ENCODE data around the gene AQP1.

The AQP1 gene

DNA sequence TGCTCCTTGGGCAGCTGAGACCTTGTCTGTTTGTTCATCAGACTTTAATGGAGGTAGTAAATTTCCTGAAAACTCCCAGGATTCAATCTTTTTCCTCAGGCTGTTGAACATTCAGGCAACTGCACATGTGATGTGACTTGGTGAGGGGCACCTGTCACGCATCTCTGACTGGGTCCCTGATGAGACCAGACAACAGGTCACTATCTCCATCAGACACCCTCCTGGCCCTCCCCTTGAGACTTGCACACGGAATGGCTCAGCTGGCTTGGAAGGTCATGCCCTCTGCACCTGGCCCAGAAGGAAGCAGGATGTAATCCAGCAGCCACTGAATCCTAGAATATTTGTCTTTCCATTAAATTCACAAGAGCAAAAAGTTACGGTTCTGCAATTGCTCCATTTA lies 15.9 kb downstream of the AQP1 start:
- Mint-ChIP-seq H3K4me1 (peaks cover 29% of the 10 kb centered on the region), H3K4me3 (no peak overlapping the region), H3K36me3 (ENCODE audit: low read depth) (no peaks in the 10 kb centered on the region), H3K27ac (no peak overlapping the region), H3K9me3 (peaks cover 3% of the 10 kb centered on the region), H3K27me3 (ENCODE audit: low read depth) (peaks cover 3% of the 10 kb centered on the region)
- TF ChIP-seq, protein P1, sequence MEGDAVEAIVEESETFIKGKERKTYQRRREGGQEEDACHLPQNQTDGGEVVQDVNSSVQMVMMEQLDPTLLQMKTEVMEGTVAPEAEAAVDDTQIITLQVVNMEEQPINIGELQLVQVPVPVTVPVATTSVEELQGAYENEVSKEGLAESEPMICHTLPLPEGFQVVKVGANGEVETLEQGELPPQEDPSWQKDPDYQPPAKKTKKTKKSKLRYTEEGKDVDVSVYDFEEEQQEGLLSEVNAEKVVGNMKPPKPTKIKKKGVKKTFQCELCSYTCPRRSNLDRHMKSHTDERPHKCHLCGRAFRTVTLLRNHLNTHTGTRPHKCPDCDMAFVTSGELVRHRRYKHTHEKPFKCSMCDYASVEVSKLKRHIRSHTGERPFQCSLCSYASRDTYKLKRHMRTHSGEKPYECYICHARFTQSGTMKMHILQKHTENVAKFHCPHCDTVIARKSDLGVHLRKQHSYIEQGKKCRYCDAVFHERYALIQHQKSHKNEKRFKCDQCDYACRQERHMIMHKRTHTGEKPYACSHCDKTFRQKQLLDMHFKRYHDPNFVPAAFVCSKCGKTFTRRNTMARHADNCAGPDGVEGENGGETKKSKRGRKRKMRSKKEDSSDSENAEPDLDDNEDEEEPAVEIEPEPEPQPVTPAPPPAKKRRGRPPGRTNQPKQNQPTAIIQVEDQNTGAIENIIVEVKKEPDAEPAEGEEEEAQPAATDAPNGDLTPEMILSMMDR (IDR thresholded peaks at IDR 0.05; ENCODE audit: unreplicated experiment in 3 of 3): no peak

DNA sequence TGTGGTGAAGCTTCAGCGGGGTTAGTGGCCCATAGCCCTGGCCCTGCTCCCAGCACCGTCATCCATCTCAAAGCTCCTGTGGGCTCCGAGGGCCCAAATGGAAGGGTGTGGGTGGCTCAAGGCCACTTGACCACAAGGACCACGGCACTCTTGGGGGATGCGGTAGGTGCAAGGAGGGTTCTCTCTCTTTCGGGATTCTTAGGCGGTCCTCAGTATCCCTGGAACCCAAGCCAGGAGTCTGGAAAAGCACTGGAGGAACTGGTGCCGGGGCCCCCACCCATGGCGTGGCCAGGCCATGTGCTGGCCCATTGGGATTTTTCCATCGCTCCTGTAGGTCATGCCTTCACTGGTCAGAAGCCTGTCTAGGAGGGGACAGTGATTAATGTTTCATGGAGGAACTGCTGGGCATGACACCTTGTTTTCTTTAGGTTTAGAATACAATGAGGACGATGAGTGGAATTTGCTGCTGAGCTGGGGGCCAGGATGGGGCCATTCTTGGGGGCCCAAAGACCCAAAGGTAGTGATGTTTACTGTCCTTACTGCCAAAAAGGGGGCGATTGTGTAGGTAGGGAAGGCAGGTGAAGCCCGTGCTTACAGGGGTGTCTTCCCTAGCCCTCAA lies 16.7 kb downstream of the AQP1 start:
- H3K36me3 Mint-ChIP-seq (ENCODE audit: low read depth): no peaks in the 10 kb centered on the region
- H3K4me1 Mint-ChIP-seq: peaks cover 30% of the 10 kb centered on the region
- H3K4me3 Mint-ChIP-seq: no peak overlapping the region
- no peak overlapping the region for H3K27ac Mint-ChIP-seq
- TF ChIP-seq, protein P1 (IDR thresholded peaks at IDR 0.05; ENCODE audit: unreplicated experiment in 3 of 3): no peak
- peaks cover 3% of the 10 kb centered on the region for H3K9me3 Mint-ChIP-seq
- H3K27me3 Mint-ChIP-seq (ENCODE audit: low read depth): peaks cover 3% of the 10 kb centered on the region

DNA sequence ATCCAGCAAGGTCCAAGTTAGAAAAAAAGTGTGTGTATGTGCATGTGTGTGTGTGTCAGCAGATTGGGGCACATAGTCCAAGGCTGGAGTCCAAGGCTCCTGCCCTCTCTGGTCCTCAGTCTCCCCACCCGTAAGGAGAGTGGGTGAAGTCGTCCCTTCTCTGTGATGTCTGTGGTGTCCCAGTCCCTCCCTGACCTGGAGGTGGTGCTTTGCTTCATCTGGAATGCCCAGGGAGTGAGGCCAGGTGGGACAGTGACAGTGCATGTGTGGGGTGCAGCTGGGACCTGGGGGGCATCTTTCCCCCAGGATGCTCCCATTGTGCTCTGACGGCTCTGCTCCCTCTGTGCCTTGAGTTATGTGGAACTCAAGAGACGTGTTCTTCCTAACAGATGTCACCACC lies 18.0 kb downstream of the AQP1 start:
- H3K36me3 Mint-ChIP-seq (ENCODE audit: low read depth): no peaks in the 10 kb centered on the region
- H3K4me3 Mint-ChIP-seq: no peak overlapping the region
- peaks cover 9% of the 10 kb centered on the region for H3K27me3 Mint-ChIP-seq (ENCODE audit: low read depth)
- peaks cover 3% of the 10 kb centered on the region for H3K9me3 Mint-ChIP-seq
- peak overlapping the region in 1 of 3 experiments; percentile 75 for H3K27ac Mint-ChIP-seq
- peaks cover 36% of the 10 kb centered on the region for H3K4me1 Mint-ChIP-seq
- TF ChIP-seq, protein P1 (IDR thresholded peaks at IDR 0.05; ENCODE audit: unreplicated experiment in 3 of 3): no peak

DNA sequence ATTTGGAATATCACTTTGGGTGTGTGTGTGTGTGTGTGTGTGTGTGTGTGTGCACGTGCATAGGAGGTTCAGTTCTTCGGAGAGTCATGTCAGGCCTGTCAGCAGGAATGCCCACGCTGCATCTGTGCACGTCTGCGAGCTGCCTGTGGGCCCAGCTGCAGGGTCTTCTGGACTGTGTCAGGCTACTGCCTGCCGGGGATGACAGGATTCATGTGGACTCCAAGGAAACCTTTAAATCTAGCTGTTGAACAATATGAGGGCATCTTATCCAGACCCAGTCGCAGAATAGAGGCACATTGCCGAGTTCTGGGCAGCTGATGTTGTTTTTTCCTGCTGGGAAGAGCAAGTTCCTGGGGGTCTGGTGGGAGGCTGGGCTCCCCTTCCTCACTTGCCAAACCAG lies 19.0 kb downstream of the AQP1 start:
- H3K4me3 Mint-ChIP-seq: peak overlapping the region in 1 of 3 experiments; percentile 29
- no peaks in the 10 kb centered on the region for H3K36me3 Mint-ChIP-seq (ENCODE audit: low read depth)
- peaks cover 9% of the 10 kb centered on the region for H3K27me3 Mint-ChIP-seq (ENCODE audit: low read depth)
- TF ChIP-seq, protein P1 (IDR thresholded peaks at IDR 0.05; ENCODE audit: unreplicated experiment in 3 of 3): no peak
- peaks cover 3% of the 10 kb centered on the region for H3K9me3 Mint-ChIP-seq
- peak overlapping the region; percentile 48 to 82 (median 75) for H3K27ac Mint-ChIP-seq
- H3K4me1 Mint-ChIP-seq: peaks cover 36% of the 10 kb centered on the region

DNA sequence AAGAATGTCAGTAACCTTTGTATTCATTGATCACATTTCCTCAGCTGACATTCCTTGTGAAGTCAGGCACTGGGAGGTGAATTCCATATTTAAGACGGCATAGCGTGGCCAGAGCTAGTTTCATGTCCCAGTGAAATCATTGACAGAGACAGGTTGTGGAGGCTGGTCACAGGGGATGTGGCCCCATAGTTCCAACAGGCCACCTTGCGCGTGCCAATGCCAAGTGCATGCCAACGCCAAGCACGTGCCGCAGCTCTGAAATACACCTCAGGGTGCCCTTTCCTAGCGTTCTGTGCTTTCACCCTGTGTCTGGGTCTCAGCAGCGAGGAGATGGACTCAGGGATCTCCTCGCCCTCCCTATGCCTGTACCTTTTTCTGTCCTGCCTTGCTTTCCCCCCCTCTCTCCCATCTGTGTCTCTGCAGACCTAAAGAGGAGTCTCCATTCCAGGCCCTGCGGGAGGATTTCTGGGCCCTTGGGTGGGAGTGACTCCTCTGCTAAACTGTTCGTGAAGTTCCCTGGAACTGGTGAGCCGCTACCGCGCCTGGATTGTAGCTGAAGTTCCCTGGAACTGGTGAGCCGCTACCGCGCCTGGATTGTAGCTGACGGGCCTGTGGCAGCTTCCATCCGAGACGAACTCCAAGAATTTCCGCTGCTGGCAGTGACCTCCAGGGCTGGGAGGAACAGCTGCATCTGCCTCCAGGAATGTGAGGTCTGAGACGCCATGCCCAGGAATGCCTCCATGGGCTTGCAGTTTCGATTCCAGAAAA lies 19.7 kb downstream of the AQP1 start:
- Mint-ChIP-seq H3K27me3 (ENCODE audit: low read depth) (peaks cover 9% of the 10 kb centered on the region), H3K4me3 (no peak overlapping the region), H3K36me3 (ENCODE audit: low read depth) (no peaks in the 10 kb centered on the region), H3K27ac (peak overlapping the region; percentile 82 to 85 (median 84)), H3K9me3 (peaks cover 3% of the 10 kb centered on the region), H3K4me1 (peaks cover 36% of the 10 kb centered on the region)
- TF ChIP-seq, protein P1 (IDR thresholded peaks at IDR 0.05; ENCODE audit: unreplicated experiment in 3 of 3): no peak
